ENCODE measurements around the gene SSH2. TPM values are rescaled to one million over a fixed set of nuclear protein-coding genes. Genes with fewer than 3 reads are reported as not detected.

The SSH2 gene
- total RNA-seq, 1 experiment from 2014 or later = 45.1 TPM

- no TSS peak for BruUV-seq (replicated peaks)
- no peaks in the 10 kb centered on the region for H3K9me3 ChIP-seq (ENCODE audit: insufficient read depth, low read depth)
- H3K27me3 ChIP-seq (ENCODE audit: insufficient read depth, low read depth) = no peaks in the 10 kb centered on the region
- intact Hi-C loops (cut with micrococcal nuclease; ENCODE audit: unreplicated experiment) = no loop called here
- DNase-seq = no peak
- ChIA-PET POLR2A (ENCODE audit: unreplicated experiment) (no interaction called here), CTCF (no interaction called here)
- no peaks in the 10 kb centered on the region for H4K20me1 ChIP-seq (ENCODE audit: insufficient read depth)
- no peak overlapping the region for H3K4me2 ChIP-seq
- no peaks in the 10 kb centered on the region for H3K79me2 ChIP-seq (ENCODE audit: low read depth)
- H3K4me3 ChIP-seq = no peak overlapping the region
- no peaks in the 10 kb centered on the region for H3K4me1 ChIP-seq (replicated peaks; ENCODE audit: insufficient read depth)
- 0 out of 2 replicates have a peak, but pooled peaks cover 3% of the 10 kb centered on the region for H3F3A ChIP-seq (ENCODE audit: insufficient read depth, low read depth)
- no peaks in the 10 kb centered on the region for H3K9me2 ChIP-seq (ENCODE audit: insufficient read depth)
- no peak overlapping the region for H2AFZ ChIP-seq
- no peaks in the 10 kb centered on the region for H3K36me3 ChIP-seq (ENCODE audit: low read depth)
- TF ChIP-seq CTCF (conservative IDR thresholded peaks at IDR 0.05) (no peak), EZH2 (IDR thresholded peaks at IDR 0.05; ENCODE audit: low read depth) (no peak)
- no peak overlapping the region for H3K27ac ChIP-seq
Observed at GRCh38 chr17:29650396-29650795, 279.6 kb downstream of the SSH2 start.

DNA sequence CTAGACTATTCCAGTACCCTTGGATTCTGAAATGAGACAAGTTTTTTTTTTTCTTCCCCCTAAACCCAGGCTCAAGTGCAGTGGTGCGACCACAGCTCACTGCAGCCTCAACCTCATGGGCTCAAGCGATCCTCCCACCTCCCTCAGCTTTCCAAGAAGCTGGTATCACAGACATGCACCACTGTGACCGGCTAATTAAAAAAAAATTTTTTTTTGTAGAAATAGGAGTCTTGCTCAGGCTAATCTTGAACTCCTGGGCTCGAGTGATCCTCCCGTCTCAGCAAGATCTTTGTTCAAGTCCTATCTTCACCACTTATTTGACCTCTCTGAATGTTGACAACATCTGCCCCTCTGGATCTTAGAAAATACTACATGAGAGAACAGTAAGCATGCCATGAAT is 280.7 kb downstream of the SSH2 start:
- H3K4me3 ChIP-seq = no peak overlapping the region
- intact Hi-C loops (cut with micrococcal nuclease; ENCODE audit: unreplicated experiment) = no loop called here
- H3K27ac ChIP-seq = no peak overlapping the region
- H3F3A ChIP-seq (ENCODE audit: insufficient read depth, low read depth) = 0 out of 2 replicates have a peak, but pooled peaks cover 3% of the 10 kb centered on the region
- TF ChIP-seq CTCF (conservative IDR thresholded peaks at IDR 0.05) (no peak), EZH2 (IDR thresholded peaks at IDR 0.05; ENCODE audit: low read depth) (no peak)
- no peaks in the 10 kb centered on the region for H3K4me1 ChIP-seq (replicated peaks; ENCODE audit: insufficient read depth)
- H3K79me2 ChIP-seq (ENCODE audit: low read depth) = no peaks in the 10 kb centered on the region
- H3K9me2 ChIP-seq (ENCODE audit: insufficient read depth) = no peaks in the 10 kb centered on the region
- no peak overlapping the region for H2AFZ ChIP-seq
- no peaks in the 10 kb centered on the region for H3K36me3 ChIP-seq (ENCODE audit: low read depth)
- no peak for DNase-seq
- ChIA-PET POLR2A (ENCODE audit: unreplicated experiment) (no interaction called here), CTCF (no interaction called here)
- H4K20me1 ChIP-seq (ENCODE audit: insufficient read depth) = no peaks in the 10 kb centered on the region
- no peak overlapping the region for H3K4me2 ChIP-seq
- no TSS peak for BruUV-seq (replicated peaks)
- no peaks in the 10 kb centered on the region for H3K9me3 ChIP-seq (ENCODE audit: insufficient read depth, low read depth)
- no peaks in the 10 kb centered on the region for H3K27me3 ChIP-seq (ENCODE audit: insufficient read depth, low read depth)

GRCh38 chr17:29648005-29648404 is 282.0 kb downstream of the SSH2 start:
- BruUV-seq (replicated peaks) = no TSS peak

More at GRCh38 chr17:29648005-29648404, 282.0 kb downstream of the SSH2 start:
- TF ChIP-seq CTCF (conservative IDR thresholded peaks at IDR 0.05) (no peak), EZH2 (IDR thresholded peaks at IDR 0.05; ENCODE audit: low read depth) (no peak)
- Histone ChIP-seq H3K4me1 (replicated peaks; ENCODE audit: insufficient read depth) (0 out of 2 replicates have a peak, but pooled peaks cover 1% of the 10 kb centered on the region), H3K27ac (no peak overlapping the region), H3K9me3 (ENCODE audit: insufficient read depth, low read depth) (no peaks in the 10 kb centered on the region), H3K36me3 (ENCODE audit: low read depth) (no peaks in the 10 kb centered on the region), H3K9me2 (ENCODE audit: insufficient read depth) (no peaks in the 10 kb centered on the region), H4K20me1 (ENCODE audit: insufficient read depth) (no peaks in the 10 kb centered on the region), H2AFZ (no peak overlapping the region), H3K4me2 (no peak overlapping the region), H3K4me3 (no peak overlapping the region), H3K27me3 (ENCODE audit: insufficient read depth, low read depth) (no peaks in the 10 kb centered on the region), H3K79me2 (ENCODE audit: low read depth) (no peaks in the 10 kb centered on the region), H3F3A (ENCODE audit: insufficient read depth, low read depth) (0 out of 2 replicates have a peak, but pooled peaks cover 3% of the 10 kb centered on the region)
- ChIA-PET POLR2A (ENCODE audit: unreplicated experiment) (no interaction called here), CTCF (no interaction called here)
- no peak for DNase-seq
- intact Hi-C loops (cut with micrococcal nuclease; ENCODE audit: unreplicated experiment) = no loop called here
